ENCODE measurements around the gene FREM3.
"Not testable (repeated sequence)": the region's sequence is repeated elsewhere in the genome, so short reads cannot be mapped to it uniquely, and the experiment has no call there.

FREM3 gene

DNA sequence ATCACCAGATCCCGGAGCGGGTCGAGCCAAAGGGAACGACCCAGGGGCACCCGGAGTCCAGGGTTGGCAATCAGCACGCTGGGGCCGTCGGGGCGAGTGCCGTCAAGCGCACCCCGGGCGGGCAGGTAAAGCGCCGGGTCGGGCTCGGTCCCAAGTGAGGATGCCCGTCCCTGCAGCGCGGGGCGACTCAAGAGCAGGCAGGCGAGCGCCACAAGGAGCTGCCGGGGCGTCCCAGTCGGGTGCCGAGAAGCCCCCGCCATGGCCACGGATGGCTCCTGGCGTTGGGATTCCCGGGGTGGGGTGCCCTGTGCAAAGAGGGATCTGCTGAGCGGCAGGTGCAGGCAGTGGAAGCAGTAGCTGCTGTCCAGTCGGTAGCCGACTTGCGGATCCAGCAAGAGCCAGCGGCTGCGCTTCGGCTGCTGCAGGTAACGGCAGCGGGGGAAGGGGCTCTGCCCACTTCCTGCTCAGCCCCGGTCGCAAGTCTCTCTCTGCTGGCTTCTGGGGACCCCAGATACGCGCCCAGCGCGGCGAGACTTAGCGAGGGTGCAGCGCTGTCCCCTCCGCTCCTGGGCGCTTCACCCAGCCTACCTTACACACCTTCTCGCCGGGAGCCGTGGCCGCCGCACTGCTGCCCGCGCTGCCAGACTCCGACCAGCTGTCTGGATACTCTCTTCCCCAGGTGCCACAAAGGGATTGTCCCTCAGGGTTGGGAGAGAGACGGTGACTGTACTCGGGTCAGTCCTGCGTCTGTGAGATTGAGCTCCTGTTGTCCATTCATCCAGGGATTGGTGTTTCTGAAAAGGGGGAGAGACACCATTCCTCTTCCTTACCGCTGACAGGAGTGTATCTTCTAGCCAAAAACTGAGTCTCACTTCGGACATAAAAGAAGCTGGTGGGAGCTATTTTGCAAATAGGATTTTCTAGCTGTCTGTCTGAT is at the start of gene FREM3:
FREM3 (minus strand) TSS at position 260 of the 937 bp plus-strand sequence; CDS start at position 260, 0 bp downstream.
- no peak for DNase-seq (ENCODE audit: low spot score)

DNA sequence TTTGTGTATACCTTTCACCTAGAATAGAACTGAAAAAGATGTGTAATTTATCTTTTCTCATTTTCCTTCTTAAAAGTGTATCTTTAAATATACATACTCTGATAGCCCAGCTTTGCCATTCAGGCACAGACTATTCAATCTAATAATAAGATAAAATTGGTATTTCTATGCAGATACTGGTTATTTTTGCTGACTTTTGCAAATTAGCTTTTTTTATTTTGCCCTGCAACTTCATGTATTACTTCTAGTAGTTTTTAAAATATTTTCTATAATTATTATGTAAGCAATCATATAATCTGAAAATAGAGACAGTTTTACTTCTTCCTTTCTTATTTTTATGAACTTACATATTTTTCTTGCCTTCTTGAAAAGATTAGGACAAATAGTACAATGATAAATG is 45.4 kb upstream of the FREM3 start:
- no peak for DNase-seq (ENCODE audit: low spot score)

DNA sequence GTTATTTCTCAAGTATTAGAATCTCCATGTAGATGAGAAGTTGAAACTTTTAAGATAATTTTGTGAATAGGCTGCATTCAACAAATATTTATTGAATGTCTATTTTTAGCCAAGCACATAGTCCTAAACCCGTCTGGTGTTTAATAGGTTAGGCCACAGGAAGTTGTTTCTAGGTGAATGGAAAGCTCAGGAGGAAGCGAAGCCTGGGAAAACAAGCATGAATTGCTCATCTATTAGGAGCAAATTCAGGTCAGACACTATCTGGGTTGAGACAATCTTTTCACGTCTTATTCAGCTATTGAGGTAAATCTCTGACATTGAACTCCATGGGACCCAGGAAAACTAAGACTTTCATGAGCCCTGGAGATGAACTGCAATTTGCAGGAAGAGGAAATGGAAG is 43.1 kb upstream of the FREM3 start:
- DNase-seq (ENCODE audit: low spot score) = no peak

DNA sequence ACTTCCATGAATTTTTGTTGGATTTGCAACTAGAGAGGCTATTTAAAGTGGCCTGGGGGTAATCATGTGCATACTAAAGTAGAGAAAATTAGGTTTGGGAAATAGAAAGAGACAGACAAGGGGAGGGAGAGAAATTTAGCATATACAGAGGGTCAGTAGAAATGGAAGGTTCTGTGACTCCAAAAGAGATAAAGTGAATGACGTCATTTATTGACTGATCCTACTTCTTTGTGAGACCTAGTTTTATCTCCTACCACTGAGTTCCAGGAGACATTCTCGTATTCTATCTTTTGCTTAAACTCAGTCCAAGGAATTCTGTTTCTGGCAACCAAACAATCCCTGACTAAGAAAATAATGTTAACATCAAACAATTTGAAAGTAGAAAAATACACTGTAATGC is 42.4 kb upstream of the FREM3 start:
- DNase-seq (ENCODE audit: low spot score) = no peak

DNA sequence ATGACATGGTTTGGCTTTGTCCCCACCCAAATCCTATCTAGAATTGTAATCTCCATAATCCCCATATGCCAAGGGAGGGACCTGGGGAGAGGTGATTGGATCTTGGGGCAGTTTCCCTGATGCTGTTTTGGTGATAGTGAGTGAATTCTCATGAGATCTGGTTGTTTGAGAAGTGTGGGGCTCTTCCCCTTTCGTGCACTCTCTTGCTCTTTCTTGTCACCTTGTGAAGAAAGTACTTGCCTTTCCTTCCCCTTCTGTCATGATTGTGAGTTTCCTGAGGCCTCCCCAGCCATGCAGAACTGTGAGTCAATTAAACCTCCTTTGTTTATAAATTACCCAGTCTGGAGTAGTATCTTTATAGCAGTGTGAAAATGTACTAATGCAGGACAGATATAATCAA is 36.4 kb upstream of the FREM3 start:
- DNase-seq (ENCODE audit: low spot score) = no peak

DNA sequence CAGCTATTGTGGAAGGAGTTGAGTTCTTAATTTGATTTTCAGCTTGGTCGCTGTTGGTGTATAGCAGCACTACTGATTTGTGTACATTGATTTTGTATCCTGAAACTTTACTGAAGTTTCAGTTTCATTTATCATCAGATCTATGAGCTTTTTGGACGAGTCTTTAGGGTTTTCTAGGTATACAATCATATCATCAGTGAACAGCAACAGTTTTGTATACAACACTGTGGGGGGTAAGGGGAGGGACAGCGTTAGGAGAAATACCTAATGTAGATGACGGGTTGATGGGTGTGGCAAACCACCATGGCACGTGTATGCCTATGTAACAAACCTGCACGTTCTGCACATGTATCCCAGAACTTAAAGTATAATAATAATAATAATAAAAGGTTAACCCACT is 35.6 kb upstream of the FREM3 start:
- not testable (repeated sequence) for DNase-seq (ENCODE audit: low spot score)

DNA sequence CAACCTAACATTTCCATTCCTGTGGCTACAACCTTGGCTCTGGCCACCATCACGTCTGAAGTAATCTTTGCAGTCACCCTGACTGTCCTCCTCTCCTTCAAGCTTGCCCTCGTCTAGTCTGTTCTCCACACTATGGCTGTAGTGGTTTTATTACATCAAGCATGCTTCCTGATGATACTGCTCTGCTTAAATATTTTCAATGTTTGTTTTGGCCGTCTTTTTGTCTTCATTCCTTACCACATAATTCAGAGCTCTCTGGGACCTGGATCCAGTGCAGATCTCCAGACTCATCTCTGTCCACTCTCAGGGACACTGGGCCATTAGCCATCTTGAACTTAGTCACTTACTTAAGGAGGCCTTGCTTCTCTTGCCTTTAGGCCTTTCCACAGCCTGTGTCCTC is 27.7 kb upstream of the FREM3 start:
- no peak for DNase-seq (ENCODE audit: low spot score)

DNA sequence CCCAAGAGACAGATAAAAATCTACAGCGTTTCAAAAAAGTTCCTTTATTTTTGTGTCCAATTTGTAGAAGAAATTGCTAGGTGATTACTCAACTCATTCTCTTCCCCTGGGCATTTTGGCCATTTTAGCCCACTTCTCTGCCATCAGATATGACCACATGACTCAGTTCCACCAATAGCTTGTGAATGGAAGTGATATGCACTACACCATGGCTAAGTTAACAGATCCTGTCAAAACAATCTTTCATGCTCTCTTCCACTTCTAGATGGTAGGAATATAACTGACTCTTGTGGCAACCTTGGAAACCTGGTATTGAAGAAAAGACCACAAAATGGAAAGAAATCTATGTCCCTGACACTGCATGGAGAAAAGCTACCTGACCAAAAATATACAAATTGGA is 26.2 kb upstream of the FREM3 start:
- DNase-seq (ENCODE audit: low spot score) = no peak

DNA sequence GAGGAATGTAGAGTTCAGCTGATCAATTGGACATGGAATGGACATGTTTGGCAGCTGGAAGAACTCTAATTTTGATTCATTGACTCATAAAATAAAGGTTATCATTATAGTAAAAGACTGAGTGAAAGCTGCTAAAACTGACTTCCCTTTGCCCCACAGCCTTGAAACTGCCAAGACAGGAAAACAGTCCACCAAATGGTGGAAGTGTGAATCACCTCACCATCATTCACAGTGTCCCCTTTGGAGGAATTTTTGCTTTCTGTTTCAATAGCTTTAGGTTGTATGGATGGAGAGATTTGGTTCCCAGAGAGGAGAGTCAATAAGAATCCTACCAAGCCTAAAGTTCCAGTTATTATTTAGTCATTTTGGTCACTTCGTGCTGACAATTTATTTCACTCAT is 20.8 kb upstream of the FREM3 start:
- no peak for DNase-seq (ENCODE audit: low spot score)

DNA sequence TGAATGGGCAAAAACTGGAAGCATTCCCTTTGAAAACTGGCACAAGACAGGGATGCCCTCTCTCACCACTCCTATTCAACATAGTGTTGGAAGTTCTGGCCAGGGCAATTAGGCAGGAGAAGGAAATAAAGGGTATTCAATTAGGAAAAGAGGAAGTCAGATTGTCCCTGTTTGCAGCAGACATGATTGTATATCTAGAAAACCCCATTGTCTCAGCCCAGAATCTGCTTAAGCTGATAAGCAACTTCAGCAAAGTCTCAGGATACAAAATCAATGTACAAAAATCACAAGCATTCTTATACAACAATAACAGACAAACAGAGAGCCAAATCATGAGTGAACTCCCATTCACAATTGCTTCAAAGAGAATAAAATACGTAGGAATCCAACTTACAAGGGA is 18.3 kb upstream of the FREM3 start:
- not testable (repeated sequence) for DNase-seq (ENCODE audit: low spot score)

DNA sequence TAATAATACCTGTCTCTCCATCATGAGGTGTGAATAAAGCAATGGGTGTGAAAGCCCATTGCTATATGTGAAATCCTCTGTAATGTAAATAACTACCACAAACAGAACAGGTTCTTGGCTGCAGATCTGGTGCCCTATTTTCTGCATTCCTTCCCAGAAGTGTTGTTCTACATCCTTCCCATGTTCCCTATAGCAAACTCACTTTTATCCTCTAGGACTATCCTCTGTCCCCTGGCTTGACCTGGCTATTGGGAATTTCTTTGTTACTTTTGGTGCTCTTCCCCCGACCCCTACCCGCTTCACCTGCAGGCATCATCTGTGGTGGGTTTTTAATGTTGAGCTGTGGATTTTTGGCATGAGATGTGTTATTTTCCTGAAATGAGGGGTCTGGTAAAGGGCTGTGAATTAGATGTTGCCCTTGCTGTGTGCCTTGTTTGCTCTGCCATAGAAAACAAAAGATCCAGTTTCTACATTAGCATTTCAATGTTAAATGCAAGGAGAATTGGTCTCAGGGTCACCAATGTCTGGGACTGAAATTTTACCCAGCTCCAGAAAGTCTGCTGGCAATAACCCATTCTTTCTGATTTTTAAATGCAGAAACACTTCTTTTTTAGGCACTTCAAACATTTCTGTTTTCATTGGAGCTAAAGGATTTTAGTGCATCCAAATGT is 13.6 kb upstream of the FREM3 start:
- DNase-seq (ENCODE audit: low spot score) = no peak

DNA sequence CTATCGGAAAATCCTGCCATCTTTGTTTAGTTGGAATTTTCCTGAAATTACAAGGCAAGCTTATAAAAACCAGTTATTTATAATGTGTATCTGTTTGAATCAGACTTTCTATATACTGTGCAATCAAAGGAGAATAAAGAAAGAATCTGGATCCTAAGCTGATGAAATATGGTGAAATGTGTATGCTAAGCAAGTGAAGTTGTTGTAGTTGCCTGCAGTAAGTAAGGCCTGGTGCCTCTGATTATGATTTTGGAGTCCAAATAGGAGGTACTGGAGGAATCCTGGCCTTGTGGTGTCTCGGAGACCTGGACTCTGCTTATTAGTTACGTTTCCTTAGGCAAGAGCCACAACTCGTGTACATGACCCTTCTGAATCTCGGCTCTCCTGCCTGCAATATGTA is 13.1 kb upstream of the FREM3 start:
- DNase-seq (ENCODE audit: low spot score) = no peak

DNA sequence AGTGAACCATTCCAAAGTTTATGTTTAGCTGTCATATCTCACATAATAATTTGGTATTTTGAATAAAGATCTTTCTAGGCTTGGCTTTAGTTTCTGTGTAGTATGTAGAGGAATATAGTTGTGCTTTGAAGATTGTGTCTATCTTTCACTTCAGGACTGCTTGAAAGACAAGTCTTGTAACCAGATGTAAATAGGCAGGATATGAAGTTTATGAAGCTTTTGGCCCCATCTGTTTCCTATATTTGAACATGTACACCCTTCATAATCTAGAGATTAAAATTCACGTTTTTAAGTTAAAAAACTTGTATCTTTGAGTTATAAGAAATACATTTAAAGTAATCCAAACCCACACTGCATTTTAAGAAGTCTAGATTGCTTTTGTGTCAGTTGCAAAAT is 11.7 kb upstream of the FREM3 start:
- DNase-seq (ENCODE audit: low spot score) = no peak

DNA sequence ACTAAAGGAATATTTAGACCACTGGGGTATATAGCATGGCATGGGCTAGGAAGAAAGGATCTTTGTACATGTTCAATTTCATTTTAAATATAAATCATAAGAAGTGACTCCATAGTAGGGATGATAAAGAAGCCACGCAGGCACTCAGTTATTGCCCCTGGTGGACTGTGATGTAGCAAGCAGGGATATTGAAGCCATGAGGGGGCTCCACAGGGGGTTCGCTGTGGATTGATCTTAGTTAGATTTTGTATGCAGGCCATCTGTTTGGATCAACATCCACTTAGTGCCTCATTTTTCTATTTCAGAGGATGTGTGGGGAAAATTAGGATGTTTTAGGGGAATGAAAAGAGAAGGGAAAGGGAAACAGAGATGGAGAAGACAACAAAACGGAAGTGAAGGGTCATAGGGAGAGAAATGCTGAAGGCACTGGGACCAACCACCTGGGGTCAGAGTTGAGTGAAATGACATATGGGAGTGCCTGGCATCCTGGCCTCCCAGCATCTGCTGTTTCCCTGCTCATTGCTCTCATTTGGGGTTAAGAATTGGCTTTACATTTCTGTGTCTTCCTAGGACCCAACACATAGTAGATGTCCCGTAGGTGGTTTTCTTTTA is 11.2 kb upstream of the FREM3 start:
- no peak for DNase-seq (ENCODE audit: low spot score)

DNA sequence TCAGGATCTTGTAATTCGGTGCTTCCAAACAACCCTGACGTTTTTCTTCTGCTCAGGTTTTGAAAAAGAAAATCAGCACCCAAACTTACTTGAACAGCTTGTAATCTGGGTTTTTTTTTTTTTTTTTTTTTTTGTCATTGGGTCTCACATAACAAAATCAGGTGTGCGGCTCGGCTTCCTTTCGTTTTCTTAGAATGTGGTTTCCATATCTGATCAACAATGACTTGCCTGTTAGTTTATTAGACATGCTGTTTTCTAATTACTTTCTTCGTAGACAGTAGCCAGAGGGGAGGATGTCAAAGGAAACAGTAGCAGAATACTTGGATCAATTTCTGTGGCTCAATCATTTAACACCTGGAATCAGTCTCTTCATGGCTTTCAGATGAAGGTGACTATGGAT is 890 bp upstream of the FREM3 start:
- no peak for DNase-seq (ENCODE audit: low spot score)

DNA sequence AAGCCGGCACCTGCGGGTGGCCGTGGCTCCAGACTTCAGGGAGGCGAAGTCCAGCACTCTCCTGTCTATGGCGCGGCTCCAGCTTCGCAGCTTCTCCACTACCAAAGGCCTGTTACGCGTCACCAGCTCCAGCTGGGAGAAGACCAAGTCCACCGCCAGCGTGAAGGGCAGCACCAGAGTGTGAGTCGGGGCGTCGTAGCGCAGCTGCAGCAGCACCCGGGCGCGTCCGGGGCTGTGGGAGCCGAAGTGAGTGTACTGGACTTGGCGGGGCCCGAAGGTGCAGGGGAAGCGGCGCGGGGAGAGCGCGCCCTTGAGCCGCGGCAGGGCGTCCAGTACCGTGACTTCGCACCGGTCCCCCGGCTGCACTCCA is 444 bp downstream of the FREM3 start:
- DNase-seq (ENCODE audit: low spot score) = no peak

DNA sequence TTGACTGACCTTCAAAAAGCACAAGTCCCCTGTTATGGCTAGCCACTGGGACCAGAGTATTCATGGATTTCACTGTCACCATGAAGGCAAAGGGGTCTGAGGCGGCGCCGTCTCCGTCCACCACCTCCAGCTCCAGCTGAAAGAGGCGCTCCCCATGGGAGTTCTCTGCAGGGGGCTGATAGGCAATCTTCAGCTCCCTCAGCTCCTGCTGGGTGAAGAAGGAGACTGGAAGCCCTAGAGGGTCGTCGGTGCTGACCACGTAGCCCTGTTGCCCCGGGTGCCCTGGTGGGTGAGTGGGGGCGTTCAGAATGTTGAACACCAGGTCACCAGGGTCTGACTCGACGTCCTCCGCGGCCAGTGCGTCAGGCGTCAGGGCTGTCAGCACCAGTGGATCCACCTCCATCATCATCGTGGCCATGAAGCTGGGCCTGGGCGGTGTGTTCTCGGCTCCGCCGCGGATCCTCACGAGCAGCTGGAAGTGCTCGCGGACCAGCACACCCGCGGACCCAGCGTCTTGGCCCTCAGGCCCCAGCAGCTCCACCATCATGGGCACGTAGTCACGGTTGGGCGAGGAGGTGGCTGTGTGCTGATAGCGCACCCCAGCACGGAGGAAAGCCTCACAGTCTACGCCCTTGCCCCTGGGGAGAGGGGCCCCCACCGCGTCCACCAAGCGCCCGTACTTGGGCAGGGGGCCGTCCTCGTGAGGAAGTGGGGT is 987 bp downstream of the FREM3 start:
- no peak for DNase-seq (ENCODE audit: low spot score)

DNA sequence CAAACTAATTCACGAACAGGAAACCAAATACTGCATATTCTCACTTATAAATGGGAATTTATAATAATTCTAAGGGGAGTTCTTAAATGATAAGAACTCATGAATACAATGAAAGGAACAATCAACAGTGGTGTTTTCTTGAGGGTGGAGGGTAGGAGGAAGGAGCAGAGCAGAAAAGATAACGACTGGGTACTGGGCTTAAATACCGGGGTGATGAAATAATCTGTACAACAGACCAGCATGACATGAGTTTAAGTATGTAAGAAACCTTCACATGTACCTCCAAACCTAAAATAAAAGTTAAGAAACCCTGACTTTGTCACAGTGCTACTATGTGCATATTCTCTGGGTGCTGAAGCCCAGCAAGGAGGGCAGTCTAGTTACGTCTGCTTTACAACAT is 6.6 kb downstream of the FREM3 start:
- DNase-seq (ENCODE audit: low spot score) = no peak

DNA sequence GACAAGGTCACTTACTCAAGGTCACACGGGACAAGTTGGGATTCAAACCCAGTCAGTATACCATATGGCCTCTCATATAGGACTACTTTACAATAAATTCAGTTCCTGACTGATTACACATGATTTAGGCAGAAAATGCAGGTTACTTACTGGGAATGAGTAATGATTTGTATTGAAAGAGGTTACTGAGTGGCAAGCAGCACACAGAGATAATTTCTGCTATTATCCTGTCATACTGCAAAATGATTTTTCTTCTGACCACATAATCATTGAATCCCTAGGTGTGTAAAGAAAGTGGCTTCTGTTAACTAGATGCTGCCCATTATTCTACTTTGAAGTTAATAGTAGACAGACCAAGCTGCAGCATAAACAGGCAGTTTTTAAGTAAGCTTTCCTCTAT is 8.2 kb downstream of the FREM3 start:
- no peak for DNase-seq (ENCODE audit: low spot score)

DNA sequence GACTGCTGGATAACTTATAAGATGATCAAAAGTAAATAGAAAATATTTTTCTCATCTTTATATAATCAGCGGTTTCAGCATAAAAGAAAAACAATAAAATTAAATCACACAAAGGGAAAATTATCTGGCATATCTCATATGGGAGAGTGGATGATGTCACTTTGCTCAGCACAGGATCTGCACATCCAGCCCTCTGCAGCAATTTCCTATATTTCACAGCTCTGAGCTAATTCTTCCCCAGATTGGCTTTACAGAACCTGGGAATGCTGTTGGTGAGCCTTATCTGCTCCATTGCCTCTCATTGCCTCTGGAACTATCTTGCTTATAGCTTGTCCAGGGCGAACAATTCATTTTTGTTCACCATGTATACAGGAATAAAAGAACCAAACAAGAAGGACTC is 21.0 kb downstream of the FREM3 start:
- no peak for DNase-seq (ENCODE audit: low spot score)

DNA sequence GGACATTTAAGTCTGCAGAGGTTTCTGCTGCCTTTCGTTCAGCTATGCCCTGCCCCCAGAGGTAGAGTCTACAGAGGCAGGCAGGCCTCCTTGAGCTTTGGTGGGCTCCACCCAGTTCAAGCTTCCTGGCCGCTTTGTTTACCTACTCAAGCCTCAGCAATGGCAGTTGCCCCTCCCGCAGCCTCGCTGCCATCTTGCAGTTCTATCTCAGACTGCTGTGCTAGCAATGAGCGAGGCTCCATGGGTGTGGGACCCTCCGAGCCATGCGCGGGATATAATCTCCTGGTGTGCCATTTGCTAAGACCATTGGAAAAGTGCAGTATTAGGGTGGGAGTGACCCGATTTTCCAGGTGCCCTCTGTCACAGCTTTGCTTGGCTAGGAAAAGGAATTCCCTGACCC is 26.8 kb downstream of the FREM3 start:
- not testable (repeated sequence) for DNase-seq (ENCODE audit: low spot score)

DNA sequence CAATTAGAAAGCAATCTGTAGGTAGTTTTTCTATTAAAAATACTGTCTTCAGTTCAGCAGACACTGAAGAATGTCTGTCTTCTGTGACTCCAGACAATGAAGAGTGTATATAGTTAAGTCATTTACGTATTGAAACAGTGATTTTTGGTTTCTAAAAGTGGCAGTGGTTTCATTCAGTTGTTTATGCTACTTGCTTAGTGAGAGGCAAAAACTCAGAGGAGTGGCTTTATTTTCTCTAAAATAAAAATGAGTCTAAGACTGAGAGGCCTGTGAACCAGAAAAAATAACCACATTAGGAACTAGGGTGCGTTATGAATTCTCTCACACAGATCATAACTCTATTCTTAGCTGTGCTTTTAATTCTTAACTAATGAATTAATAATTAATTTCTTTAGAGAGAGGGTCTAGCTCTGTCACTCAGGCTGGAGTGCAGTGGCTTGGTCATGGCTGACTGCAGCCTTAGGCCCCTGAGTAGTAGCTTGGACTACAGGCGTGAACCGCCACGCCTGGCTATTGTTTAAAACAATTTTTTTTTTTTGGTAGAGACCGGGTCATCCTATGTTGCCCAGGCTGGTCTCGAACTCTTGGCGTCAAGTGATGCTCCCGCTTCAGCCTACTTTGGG is 31.4 kb downstream of the FREM3 start:
- DNase-seq (ENCODE audit: low spot score) = no peak

All from CD4-positive, alpha-beta T cell treated with Interleukin-6 at 100 ng/mL for 8 hours (primary cell).